HG02970 (cell line): ENCODE results near the gene PPP1R17.
A peak's percentile ranks its signal among the peaks of the same experiment; 100 is the strongest.

Source experiments
- ATAC-seq: cut with Tn5 transposase; IDR thresholded peaks from one replicate; pipeline ENCODE4 v1.9.1; 2021; ENCODE audit warnings: mild to moderate bottlenecking, moderate library complexity, moderate number of reproducible peaks; ENCODE audit not compliant: unreplicated experiment, low FRiP score

Gene PPP1R17

DNA sequence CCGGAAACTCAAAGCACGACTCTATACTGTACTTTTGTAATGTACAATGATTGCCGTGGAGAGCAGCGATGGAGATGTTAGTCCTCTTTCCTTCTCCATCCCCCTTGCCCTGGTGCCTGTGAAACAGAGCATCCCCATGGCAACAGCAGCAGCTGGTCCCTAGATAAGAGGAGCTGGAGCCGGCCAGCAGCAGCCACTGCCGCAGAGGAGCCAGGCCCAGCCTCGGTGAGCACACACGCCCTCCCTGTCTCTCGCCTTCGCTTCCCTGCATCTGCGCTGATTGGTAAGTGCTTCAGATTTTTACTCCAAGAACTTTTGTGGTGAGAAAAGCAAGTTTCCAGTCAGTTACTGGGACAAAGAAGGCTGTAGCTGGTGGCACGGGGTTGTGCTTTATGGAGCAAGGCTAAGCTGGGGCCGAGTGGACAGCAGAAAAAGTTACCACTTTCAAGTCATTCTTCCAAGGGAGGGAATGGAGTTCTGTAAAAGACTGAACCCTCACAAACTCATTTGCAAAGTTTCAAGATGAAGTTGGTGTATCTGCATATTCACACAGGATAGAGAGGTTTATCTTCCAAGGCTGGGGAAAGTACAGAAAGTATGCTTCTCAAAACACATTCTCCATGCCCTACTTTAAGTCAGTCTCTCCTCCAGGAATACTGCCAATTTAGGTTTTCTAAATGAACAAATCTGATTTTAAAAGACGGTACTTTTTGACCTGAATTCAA is at the start of gene PPP1R17:
Gene PPP1R17 (plus strand): TSS at position 192 of the 725 bp plus-strand sequence. CDS start 5,227 bp downstream, outside the sequence.
- no peak for ATAC-seq

DNA sequence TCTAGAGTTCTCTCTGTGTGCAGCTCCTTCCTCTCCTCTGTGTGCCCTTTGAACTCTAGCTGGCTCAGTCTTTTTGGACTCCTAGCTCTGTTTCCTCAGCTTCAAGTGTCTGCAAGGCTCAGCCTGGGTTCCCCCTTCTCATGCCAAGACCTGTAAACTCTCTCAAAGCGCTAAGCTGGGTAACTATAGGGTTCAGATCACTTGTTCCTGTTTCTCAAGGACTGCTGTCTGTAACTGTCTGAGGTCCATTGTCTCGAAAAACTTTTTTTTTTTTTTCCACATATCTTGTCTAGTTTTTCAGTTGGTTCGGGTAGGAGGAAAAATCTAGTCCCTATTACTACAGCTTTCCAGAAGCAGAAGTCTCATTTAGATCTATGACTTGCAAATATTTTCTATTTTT is 46.6 kb upstream of the PPP1R17 start:
- ATAC-seq: no peak

DNA sequence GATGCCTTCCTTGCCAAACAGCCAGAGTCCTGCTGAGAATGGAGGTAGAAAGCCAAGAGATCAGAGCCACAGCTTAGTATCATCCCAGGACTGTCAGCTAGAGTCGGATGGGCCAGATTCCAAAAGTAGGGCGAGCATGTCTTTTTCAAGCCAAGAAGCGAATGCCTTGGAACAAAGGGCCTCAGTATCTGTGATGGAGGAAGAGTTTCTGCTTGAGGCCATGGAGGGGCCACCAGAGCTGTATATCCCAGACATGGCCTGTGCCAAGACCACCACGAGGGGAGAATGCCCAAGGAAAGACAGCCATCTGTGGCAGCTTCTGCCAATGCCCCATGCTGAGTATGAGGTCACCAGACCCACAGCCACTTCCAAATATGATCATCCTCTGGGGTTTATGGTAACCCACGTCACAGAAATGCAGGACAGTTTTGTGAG is 44.3 kb upstream of the PPP1R17 start:
- ATAC-seq: no peak

DNA sequence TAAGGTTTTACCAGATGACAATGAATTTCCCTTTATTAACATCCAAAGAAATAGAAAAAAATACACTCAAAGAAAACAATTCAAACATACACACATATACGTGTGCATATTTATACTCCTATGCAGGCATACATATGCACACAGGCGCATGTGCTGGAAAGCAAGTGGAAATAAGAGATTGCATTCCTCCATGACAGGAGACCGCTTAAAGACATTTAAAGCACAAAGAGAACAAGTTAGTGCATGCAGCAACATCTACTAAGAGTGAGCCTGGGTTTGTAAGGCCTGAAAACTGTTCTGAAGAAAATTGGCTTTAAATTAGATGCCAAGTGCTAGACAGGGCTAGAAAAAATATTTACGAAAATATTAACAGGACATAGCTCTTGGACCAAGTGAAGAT is 40.1 kb upstream of the PPP1R17 start:
- no peak for ATAC-seq

DNA sequence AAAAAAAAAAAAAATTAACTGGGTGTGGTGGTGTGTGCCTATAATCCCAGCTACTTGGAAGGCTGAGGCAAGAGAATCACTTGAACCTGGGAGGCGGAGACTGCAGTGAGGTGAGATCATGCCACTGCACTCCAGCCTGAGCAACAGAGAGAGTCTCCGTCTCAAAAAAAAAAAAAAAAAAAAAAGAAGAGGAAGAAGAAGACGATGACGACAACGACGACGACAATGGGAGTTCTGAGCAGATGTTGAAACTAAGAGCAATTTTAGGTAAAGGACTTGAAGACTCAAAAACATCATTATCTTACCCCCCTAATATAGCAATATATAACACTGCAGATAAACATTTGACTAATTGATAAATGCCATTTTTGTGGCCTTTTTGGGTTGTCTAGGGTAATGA is 39.5 kb upstream of the PPP1R17 start:
- ATAC-seq: no peak

DNA sequence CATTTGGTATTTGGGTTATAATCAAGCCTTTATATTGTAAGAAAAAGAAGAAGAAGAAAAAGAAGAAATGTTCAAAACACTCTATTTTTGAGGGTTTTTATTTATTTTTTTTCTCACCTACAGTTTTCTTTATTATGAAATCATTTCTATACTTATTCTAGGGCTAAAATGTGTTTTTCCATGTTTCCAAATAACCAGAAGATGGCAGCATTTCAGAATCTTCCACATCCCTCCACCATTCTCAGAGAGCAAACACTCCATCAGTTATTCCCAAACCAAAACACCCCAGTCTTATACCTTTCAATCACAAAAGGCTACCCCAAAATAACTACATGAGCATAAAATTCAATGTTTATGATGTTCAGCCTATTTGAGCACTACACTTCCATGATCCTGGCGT is 38.7 kb upstream of the PPP1R17 start:
- no peak for ATAC-seq

DNA sequence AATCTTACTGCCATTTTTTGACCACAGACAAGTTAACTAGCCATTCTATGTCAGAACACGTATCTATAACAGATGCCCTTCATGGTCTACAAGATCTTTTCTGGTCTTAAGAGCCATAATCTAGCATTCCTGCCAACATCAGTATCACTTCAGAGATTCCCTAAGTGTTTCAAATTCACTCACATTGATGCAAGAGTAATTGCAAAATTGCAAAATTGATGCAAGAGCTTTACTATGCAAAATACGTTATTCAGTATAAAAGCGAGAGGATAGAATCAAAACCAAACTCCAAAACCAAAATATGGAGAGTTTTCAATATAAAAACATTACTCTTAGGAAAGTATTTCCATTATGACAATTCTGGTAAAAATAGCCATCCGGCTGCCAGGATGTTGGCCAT is 38.1 kb upstream of the PPP1R17 start:
- ATAC-seq: no peak

DNA sequence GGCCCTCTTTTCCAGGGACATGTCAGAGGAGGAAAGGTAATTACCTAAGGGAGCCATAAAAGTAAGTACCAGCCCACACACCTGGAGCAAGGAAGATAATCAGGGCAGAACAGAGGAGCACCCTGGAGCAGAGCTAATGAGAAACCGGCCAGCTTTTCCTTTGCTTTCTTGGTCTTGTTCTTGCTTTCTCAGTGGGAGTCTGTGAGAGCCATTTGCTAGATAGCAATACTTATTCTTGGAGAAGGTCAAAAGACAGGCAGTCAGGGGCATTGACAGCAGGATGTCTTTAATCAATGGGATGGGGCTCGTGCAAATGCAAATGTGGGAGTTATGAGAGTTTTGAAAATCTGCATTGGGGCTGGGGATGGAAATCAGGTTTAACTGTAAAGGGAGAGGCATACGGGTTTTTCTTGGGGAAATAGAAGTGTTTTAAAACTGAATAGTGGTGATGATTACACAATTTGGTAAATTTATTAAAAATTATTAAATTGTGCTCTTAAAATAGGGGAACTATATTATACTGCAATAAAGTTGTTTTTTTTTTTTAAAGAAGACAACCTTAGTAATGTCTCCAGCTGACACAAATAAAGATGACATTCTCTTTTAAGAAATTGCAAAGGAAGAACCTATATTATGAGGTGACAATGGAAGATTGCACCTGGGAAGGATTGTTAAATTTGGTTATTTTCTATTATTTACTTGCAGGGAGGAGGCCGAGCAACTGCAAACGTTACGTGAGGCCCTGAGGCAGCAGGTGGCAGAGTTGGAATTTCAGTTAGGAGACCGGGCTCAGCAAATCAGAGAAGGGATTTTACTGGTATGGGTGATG is 35.6 kb upstream of the PPP1R17 start:
- no peak for ATAC-seq

DNA sequence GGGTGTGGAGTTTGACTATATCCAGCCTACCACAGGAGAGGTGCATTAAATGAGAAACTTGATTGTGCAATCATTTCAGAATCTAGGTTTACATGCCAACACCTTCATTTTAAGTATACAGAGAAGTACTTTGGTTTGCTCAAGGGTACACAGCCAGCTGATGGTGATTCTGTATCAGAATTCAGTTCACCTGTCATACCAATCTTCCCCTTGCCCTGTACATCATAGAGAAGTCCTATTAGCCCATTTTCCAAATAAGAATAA is 35.0 kb upstream of the PPP1R17 start:
- ATAC-seq: no peak

DNA sequence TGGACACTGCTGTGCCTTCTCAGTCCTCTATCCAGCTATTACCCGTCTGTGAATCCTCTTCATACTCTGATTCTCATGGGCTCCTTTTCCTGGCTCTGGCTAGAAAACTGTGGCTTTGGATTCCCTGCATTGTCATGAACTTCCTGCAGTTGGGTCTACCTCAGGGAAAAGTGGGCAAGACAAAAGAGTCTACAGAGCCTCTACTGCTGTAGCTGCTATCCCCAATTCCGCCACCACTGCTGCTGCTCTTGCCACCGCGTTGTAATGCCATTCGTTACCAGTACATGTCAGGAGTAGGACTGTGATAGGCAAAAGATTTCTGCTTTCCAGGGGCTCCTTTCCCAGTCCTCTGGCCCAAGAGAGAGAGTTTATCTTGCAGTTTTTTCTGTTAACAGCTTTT is 23.9 kb upstream of the PPP1R17 start:
- ATAC-seq: no peak

DNA sequence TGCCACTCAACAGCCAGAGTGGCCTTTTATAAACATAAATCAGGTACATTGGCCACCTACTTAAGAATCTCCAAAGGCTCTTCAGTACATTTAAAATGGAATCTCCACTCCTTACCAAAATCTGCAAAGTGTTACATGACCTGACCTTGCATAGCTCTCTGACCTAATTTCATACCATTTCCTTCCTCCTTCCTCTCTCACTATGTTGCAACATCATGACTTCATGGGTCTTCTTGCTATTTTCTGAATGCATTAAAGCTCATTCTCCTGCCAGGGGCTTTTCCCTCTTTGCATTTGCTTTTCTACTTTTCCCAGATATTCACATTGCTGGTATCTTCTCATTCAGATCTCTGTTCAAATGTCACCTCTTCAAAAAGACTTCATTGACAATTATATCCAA is 22.1 kb upstream of the PPP1R17 start:
- ATAC-seq: no peak

DNA sequence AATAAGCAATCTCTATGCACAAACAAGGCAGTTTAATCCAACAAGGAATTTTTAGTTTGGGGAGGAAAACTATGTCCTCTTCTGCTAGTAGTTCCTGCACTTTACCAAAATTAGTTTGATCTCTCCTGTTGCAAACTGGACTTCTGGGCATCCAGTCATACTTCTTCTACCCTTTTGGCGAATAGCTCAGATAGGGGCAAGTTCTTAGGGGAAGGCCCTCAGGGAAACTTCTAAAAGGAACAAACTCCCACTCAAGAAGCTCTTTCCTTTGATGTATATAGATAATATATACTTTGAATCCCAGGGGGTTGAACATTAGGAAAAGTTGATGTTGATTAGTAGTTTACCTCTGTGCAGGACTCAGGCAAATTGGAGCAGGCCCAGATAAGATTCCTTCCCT is 21.5 kb upstream of the PPP1R17 start:
- no peak for ATAC-seq

DNA sequence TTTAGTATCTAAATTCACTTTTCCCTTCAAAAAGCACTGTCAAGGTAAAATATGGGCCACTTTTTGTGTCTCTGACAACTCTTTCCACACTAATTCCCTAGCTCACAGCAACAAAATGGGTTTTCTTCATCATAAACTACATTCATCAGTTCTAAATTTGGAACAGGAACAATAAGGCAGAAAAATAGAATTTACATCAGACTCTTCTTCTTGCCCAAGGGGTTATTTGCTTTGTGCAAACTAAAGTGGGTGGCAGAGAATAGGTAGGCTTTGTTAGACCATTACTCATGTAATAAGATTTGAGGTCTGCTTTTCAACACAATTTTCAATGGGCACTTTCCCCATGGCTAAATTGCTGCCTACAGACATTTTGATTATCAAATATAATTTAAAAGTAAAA is 17.6 kb upstream of the PPP1R17 start:
- ATAC-seq: no peak

DNA sequence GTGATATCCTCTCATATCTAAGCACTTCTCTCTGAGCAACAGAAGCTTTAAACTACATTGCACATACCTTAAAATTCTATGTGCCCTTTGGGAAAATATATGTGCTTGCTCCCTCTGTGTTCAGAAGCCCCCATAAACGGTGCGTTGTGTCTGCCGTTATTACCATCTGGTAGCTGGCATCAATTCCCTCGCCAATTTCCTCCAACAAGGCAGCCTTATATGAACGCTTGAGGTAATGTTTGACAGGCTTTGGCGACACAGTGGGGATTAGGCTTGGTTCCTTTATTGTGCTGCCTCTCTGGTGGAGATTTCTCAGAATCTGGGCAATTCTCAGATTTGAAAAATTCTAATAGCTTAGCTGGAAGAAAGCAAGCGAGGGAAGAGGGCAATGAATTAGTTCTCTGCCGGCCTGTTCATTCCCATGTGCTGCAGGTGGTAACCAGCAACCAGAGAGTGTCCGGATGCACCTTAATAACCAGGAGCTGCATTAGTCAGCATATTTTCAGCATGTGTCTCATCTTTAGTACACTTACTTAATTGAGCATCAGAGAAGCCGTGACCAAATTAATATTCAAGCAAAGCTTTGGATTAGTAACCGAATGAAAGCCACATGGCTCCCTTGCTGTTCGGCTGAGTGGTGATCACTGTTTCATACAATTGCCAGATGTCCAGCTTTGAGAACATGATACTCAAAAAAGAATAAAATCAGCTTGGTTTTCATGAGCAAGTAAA is 7.3 kb upstream of the PPP1R17 start:
- ATAC-seq: no peak

DNA sequence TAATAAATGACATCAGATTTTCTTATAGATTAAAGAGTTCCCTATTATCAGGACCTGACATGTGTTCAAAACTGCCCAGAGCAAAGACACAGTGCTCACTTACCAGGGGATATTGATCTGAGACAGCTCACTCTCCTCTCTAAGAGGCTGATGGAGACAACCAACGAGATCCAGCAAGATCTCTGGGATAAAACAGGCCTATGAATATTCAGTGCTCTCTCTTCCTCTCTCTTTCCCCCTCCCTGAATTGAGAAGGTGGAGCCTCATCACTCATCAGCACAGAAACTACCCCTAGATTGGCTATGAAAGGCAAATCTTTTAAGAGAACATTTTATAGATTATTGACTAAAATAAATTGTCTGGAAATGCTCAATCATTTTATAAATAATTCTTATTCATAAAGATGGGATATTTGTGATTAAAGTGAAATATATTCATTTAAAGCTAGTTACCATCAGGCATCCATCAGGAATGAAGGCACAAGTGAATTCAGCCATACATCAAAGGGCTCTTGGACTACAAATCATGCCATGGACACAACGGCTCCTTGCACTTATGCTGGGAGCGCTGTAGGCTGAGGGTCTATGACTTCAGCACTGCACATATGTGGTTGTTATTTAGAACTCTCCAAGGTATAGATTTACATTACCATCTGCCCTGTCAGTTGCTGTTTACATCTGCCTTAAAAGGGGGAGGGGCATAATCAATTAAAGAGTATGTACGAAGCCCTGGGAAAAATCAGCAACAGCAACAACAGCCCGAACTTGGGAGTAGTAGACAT is 3.4 kb upstream of the PPP1R17 start:
- no peak for ATAC-seq

DNA sequence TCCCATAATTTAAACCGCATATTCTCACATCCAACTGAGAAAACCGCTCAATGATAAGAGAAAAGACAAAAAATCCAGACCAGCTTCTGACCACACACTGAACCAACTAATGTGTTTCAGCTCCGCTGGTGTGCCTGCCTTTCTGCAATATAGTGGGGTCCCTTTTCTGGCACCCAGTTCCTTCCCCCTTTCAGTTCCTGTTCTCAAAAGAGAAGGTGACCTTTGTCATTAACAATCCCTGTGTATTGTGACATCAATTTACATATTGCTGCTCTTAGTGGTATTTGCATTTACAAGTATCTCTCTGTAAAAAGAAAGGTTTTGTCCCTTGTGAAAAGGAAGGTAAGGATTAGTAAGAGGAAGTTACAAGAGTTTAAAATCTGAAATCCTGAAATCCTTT is 1.4 kb downstream of the PPP1R17 start:
- peak; percentile 63 for ATAC-seq

DNA sequence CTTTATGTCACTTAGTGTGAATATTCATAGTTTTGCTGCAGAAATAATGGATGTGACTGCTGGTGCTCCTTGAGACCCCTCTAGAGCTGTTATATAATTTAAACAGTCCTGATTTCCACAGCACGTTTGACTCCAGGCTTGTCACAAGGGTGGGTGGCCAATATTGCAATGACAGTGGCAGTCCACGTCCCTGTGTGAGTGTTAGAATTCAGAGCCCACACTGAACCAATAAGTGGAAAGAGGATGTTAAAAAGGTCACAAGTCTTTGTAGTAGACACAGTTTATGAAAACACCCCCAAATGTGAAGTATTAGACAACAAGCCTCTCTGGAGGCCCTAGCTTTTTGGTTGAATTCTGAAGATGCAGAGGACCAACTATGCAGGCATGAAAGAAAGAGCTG is 2.0 kb downstream of the PPP1R17 start:
- ATAC-seq: no peak

DNA sequence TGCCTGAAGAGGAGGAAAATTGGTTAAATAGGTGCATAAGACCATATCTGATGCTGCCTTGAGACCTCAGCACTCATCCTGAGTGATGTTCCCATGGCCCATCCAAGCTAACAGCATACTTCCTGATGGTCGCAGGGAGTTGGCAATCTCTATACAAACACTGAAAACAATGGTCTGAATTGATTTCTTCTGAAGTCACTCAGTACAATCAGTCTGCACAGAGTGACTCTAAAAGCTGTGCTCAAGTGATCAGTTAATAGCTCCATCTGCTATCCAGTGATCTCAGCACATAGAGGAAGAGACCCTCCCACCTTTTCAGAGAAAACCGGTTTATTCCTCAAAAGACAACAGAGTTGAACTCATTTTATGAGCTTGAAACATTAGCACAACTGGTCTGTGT is 3.9 kb downstream of the PPP1R17 start:
- no peak for ATAC-seq

DNA sequence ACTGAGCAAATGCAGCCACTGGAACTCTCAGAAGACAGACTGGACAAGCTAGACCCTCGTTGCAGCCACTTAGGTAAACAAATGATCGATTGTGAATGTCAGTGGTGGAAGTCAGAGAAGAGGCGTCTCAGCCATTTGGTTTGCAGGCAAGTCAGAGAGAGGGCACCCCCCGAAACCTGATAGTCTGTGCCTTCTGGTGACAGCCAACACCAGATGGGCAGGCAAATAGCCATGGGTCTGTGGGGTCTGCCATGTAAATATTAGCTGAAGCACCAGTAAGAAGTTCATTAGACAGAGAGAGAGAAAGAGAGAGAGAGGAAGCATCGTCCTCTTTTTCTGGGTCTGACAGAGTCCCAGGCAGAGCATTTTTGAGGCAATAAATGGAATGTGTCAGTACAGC is 5.4 kb downstream of the PPP1R17 start:
- no peak for ATAC-seq

DNA sequence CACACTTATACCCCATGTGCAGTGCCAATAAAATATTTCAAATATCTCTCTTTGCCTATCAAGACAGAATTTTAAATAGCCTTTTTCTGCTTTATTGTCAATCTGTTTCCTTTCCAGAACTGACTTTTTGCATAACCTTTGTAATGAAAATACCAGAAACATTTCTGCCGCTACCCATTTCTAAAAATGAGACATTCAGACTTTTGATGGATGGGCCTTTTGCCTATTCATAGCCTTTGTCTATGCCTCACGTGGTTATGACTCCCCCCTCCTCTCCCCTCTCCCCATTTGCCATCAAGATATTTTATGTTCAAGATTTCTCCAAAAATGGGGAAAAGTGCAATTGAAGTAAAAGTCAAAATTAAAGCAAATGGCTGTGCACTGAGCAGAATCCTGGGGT is 5.9 kb downstream of the PPP1R17 start:
- ATAC-seq: no peak
